Measurements from ENCODE around the gene PALLD.

The PALLD gene

GRCh38 chr4:168843635-168844034 lies 346.8 kb downstream of the PALLD start:
- TF ChIP-seq CTCF (IDR thresholded peaks at IDR 0.05; ENCODE audit: poor library complexity, severe bottlenecking) = no peak

GRCh38 chr4:168844353-168845049 lies 347.6 kb downstream of the PALLD start:
- H3K9me3 ChIP-seq (ENCODE audit: severe bottlenecking) = no peaks in the 10 kb centered on the region
- no peak for TF ChIP-seq CTCF (IDR thresholded peaks at IDR 0.05; ENCODE audit: poor library complexity, severe bottlenecking)
- H3K36me3 ChIP-seq (ENCODE audit: low read depth) = peaks cover 71% of the 10 kb centered on the region
- peak overlapping the region; percentile 79 for H3K27ac ChIP-seq (ENCODE audit: poor library complexity, severe bottlenecking)
- DNase-seq (ENCODE audit: low spot score) (no peak), ATAC-seq (ENCODE audit: low read depth) (no peak)
- H3K4me1 ChIP-seq (ENCODE audit: insufficient read depth, poor library complexity, severe bottlenecking) = peaks cover 77% of the 10 kb centered on the region
- no peaks in the 10 kb centered on the region for H3K27me3 ChIP-seq (ENCODE audit: insufficient read depth, poor library complexity, severe bottlenecking)
- no peak overlapping the region for H3K4me3 ChIP-seq (ENCODE audit: severe bottlenecking)

More at GRCh38 chr4:168843635-168844034, 346.8 kb downstream of the PALLD start:
- DNase-seq (ENCODE audit: low spot score) (no peak), ATAC-seq (ENCODE audit: low read depth) (peak; percentile 65)
- peak overlapping the region; percentile 79 for H3K27ac ChIP-seq (ENCODE audit: poor library complexity, severe bottlenecking)
- no peaks in the 10 kb centered on the region for H3K27me3 ChIP-seq (ENCODE audit: insufficient read depth, poor library complexity, severe bottlenecking)
- no peaks in the 10 kb centered on the region for H3K9me3 ChIP-seq (ENCODE audit: severe bottlenecking)
- no peak overlapping the region for H3K4me3 ChIP-seq (ENCODE audit: severe bottlenecking)
- H3K36me3 ChIP-seq (ENCODE audit: low read depth) = peaks cover 66% of the 10 kb centered on the region
- peaks cover 79% of the 10 kb centered on the region for H3K4me1 ChIP-seq (ENCODE audit: insufficient read depth, poor library complexity, severe bottlenecking)

GRCh38 chr4:168845897-168846296 lies 349.0 kb downstream of the PALLD start:
- H3K4me3 ChIP-seq (ENCODE audit: severe bottlenecking) = no peak overlapping the region
- ATAC-seq (ENCODE audit: low read depth) (no peak), DNase-seq (ENCODE audit: low spot score) (no peak)
- H3K4me1 ChIP-seq (ENCODE audit: insufficient read depth, poor library complexity, severe bottlenecking) = peaks cover 63% of the 10 kb centered on the region
- peak overlapping the region; percentile 79 for H3K27ac ChIP-seq (ENCODE audit: poor library complexity, severe bottlenecking)
- H3K36me3 ChIP-seq (ENCODE audit: low read depth) = peaks cover 67% of the 10 kb centered on the region
- H3K27me3 ChIP-seq (ENCODE audit: insufficient read depth, poor library complexity, severe bottlenecking) = no peaks in the 10 kb centered on the region
- no peaks in the 10 kb centered on the region for H3K9me3 ChIP-seq (ENCODE audit: severe bottlenecking)
- no peak for TF ChIP-seq CTCF (IDR thresholded peaks at IDR 0.05; ENCODE audit: poor library complexity, severe bottlenecking)

GRCh38 chr4:168846414-168846813 lies 349.6 kb downstream of the PALLD start:
- no peaks in the 10 kb centered on the region for H3K9me3 ChIP-seq (ENCODE audit: severe bottlenecking)
- no peaks in the 10 kb centered on the region for H3K27me3 ChIP-seq (ENCODE audit: insufficient read depth, poor library complexity, severe bottlenecking)
- no peak overlapping the region for H3K4me3 ChIP-seq (ENCODE audit: severe bottlenecking)
- no peak for ATAC-seq (ENCODE audit: low read depth)
- H3K4me1 ChIP-seq (ENCODE audit: insufficient read depth, poor library complexity, severe bottlenecking) = peaks cover 58% of the 10 kb centered on the region
- no peak for DNase-seq (ENCODE audit: low spot score)
- H3K27ac ChIP-seq (ENCODE audit: poor library complexity, severe bottlenecking) = peak overlapping the region; percentile 79
- H3K36me3 ChIP-seq (ENCODE audit: low read depth) = peaks cover 67% of the 10 kb centered on the region
- TF ChIP-seq CTCF (IDR thresholded peaks at IDR 0.05; ENCODE audit: poor library complexity, severe bottlenecking) = no peak

Data from RWPE2 (cell line).